Stomach smooth muscle (tissue), 2 donors: ENCODE data around the gene FAM13A.

Experiments
- H3K27ac ChIP-seq: one replicate; pipeline ENCODE4 v1.7.0; 2013; ENCODE audit warnings: mild to moderate bottlenecking, low read length, inconsistent platforms
- H3K27me3 ChIP-seq, 2 donors: one replicate each; pipeline ENCODE4 v1.7.0; 2013; ENCODE audit warnings: low read length in 2 of 2; ENCODE audit not compliant: insufficient read depth in 2 of 2, control insufficient read depth in 1 of 2
- H3K36me3 ChIP-seq, 2 donors: one replicate each; pipeline ENCODE4 v1.7.0; 2013; ENCODE audit warnings: low read length in 2 of 2; ENCODE audit not compliant: control insufficient read depth in 2 of 2, insufficient read depth in 2 of 2
- H3K4me1 ChIP-seq: one replicate; pipeline ENCODE4 v1.7.0; 2013; ENCODE audit warnings: low read length; ENCODE audit not compliant: control insufficient read depth, insufficient read depth
- H3K4me3 ChIP-seq, 2 donors: one replicate each; pipeline ENCODE4 v1.7.0; 2013; ENCODE audit warnings: low read length in 2 of 2
- H3K9ac ChIP-seq, 2 donors: one replicate each; pipeline ENCODE4 v1.7.0; 2013; ENCODE audit warnings: low read length in 2 of 2, mild to moderate bottlenecking in 1 of 2
- H3K9me3 ChIP-seq, 2 donors: one replicate each; pipeline ENCODE4 v1.7.0; 2013; ENCODE audit warnings: low read length in 2 of 2; ENCODE audit not compliant: control insufficient read depth in 2 of 2
- donor health status: healthy.
- donor health status: Pancreatic carcinoma.

Gene FAM13A

DNA sequence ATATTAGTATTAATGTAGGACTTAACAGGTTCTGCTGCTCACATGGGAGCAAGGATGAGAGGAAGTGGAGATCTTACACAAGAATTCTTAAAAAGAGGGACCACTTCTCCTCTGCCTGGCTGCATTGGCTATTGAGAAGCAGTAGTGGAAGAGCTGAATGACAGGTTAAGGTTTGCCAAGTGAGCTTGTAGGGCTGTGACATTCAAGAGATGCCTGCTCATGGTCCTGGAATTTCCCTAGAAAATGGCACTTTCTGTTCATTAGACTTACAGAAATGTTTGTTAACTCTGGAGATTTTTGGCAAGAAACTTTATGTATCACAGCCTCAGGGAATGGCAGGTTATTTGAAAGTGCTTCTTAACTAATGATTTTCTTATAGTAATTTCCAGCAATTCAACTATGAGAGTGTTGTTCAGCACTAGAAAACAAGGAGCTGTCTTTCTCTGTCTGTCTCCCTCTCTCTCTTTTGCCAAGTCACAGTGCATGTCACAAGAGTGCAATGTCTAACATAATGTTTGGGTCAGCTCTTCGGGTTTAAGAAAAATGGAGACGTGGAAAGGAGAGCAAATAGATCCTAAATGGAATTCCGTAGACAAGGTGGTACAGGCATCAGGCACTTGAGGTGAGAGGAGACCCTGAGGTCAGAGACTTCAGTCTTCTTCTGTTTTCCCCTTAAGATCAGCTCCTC lies 351.0 kb downstream of the FAM13A start:
- peaks cover 8 to 19% of the 10 kb centered on the region in 2 donors for H3K36me3 ChIP-seq
- H3K9me3 ChIP-seq = no peaks in the 10 kb centered on the region
- peak overlapping the region; percentile 12 for H3K27ac ChIP-seq
- no peak overlapping the region for H3K4me3 ChIP-seq
- H3K4me1 ChIP-seq = peaks cover 11% of the 10 kb centered on the region
- H3K27me3 ChIP-seq = no peaks in the 10 kb centered on the region
- H3K9ac ChIP-seq = no peak overlapping the region

DNA sequence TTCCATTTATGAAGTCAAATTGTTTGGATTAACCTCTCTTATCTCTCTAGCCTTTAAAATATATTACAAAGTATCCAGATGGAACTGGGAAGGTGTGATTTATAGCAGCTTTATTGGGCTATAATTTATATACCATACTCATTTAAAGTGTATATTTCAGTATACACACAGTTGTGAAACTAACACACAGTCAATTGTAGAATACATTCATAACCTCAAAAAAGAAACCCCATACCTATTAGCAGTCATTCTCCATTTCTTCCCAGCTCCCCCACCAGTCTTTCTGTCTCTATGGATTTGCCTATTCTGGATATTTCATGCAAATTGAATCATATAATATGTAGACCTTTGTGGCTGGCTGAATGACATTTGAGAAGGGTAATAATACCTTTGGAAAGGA lies 351.8 kb downstream of the FAM13A start:
- Histone ChIP-seq H3K4me1 (peaks cover 11% of the 10 kb centered on the region), H3K4me3 (no peak overlapping the region), H3K27ac (no peak overlapping the region), H3K9ac (no peak overlapping the region), H3K27me3 (no peaks in the 10 kb centered on the region), H3K36me3 (peaks cover 8 to 12% of the 10 kb centered on the region in 2 donors), H3K9me3 (no peaks in the 10 kb centered on the region)

DNA sequence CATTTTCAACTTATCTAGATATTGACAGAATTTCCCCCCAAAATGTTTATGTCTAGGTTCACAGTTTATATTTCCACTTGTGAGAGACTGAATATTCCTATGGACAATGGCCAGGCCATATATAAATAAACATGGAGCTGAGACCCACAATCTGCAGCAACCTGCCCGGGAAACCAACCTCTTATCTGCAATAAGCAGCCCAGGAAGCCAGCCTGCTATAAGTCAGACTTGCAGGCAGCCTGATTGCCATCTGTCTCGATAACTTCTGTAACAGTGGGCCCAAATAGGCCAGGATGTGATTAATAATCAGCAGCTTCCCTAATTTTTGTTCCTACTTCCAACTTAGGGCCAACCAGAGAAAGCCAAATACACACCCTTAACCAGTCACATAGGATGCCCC lies 354.2 kb downstream of the FAM13A start:
- H3K27me3 ChIP-seq = no peaks in the 10 kb centered on the region
- no peaks in the 10 kb centered on the region for H3K9me3 ChIP-seq
- no peak overlapping the region for H3K9ac ChIP-seq
- H3K36me3 ChIP-seq = peaks cover 8 to 11% of the 10 kb centered on the region in 2 donors
- no peak overlapping the region for H3K27ac ChIP-seq
- peaks cover 11% of the 10 kb centered on the region for H3K4me1 ChIP-seq
- no peak overlapping the region for H3K4me3 ChIP-seq

DNA sequence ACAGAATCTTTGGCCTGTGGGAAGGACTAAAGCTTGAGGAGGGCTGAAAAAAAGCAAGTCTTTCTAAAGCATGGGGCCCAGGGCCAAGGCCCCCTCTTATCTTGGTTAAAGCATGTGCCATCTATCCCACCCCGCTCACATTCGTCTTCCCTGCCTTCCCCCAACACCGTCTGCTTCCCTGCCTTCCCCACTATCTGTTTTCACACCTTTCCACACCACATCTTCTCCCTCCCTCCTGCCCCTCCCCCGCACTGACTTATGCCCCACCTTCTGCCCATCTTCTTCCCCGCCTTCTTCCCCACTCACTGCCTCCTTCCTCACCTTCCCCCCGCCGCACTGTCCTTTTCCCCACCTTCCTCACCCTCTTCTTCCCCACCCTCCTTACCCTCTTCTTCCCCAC lies 358.5 kb downstream of the FAM13A start:
- H3K27ac ChIP-seq = no peak overlapping the region
- H3K9me3 ChIP-seq = no peaks in the 10 kb centered on the region
- H3K4me1 ChIP-seq = no peaks in the 10 kb centered on the region
- H3K9ac ChIP-seq = no peak overlapping the region
- peaks cover under 1 to 3% of the 10 kb centered on the region in 2 donors for H3K36me3 ChIP-seq
- no peak overlapping the region for H3K4me3 ChIP-seq
- H3K27me3 ChIP-seq = no peaks in the 10 kb centered on the region

DNA sequence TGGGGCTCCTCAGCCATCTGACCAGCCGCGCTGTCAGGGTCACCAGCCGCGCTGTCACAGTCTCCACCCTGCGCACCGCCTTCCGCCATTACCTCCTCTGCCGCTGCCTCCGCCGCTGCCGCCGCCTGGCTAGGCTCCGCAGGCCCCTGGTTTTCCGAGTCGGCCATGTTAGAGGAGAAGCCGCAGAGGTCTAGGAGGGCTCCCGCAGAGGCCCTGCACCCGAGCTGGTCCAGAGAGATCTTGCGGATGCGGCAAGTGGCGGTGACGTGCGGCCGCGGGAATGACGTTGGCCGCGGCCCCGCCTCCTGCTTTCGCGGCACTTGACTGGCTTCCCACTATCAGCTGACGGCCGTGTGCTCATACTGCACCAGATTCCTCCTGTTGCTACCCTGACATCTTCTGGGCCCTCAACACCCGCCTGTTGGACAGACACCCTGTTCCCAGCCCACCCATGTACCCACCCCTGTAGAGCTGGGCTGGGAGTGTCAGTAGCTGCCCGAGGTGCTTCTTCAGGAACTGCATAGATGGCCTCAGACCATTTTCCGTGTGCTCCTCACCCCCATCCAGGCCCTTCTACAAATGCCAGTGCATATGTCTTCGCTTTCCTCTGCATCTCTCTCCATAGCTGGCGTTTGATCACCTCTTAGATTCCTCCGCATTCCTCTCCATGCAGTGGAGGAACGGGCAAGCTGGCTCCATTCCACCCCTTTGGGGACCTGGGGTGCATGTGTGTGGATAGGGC lies 359.2 kb downstream of the FAM13A start, which contains the start of gene NAP1L5:
Gene NAP1L5 (minus strand): TSS at position 242 of the 742 bp plus-strand sequence. CDS start 75 bp downstream, at position 167.
- no peaks in the 10 kb centered on the region for H3K36me3 ChIP-seq
- H3K9ac ChIP-seq = peak within 1 kb of the TSS; percentile 75 to 79
- no peaks in the 10 kb centered on the region for H3K9me3 ChIP-seq
- H3K4me1 ChIP-seq = no peaks in the 10 kb centered on the region
- H3K4me3 ChIP-seq = peak within 1 kb of the TSS; percentile 78 to 85
- peak within 1 kb of the TSS; percentile 62 for H3K27ac ChIP-seq
- no peaks in the 10 kb centered on the region for H3K27me3 ChIP-seq

DNA sequence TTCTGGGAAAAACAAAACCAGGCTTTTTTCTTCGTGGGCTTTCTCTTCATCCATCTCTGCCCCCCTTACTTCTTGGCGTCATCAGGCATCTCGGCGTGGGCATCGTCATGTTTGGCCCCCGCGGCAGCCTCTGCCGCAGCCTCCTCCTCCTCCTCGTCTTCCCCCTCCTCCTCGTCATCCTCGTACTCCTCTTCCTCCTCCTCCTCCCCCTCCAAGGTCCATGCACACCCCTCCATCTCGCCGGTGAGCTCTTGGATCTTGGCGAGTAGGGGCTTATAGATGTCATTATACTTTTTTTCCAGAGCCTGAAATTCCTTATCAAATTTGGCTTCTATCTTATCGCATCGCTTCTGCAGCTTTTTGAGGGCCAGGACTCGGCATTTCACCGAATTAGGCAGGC lies 359.8 kb downstream of the FAM13A start:
- no peaks in the 10 kb centered on the region for H3K9me3 ChIP-seq
- peak overlapping the region; percentile 75 to 79 for H3K9ac ChIP-seq
- peak overlapping the region; percentile 62 for H3K27ac ChIP-seq
- no peaks in the 10 kb centered on the region for H3K4me1 ChIP-seq
- no peaks in the 10 kb centered on the region for H3K27me3 ChIP-seq
- H3K4me3 ChIP-seq = peak overlapping the region; percentile 78 to 85
- H3K36me3 ChIP-seq = no peaks in the 10 kb centered on the region

DNA sequence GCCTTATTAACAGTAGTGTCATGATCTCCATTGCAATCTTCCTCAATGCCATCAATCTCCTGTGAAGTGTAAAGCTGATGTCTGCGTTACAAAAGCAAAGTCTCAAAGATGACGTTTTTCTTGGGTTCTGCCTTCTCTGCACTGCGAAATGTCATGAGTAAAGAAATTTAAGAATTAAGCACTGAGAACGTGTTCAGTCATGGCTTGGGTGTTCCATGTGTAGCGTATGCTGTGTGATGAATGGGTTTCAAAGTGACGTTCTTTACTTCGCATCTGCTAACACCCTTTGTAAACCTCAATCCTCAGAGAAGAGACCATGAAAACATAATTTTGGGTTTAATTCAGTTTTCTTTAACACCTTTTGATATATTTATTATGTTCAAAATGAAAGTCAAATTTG lies 360.4 kb downstream of the FAM13A start:
- no peaks in the 10 kb centered on the region for H3K9me3 ChIP-seq
- peak overlapping the region; percentile 78 to 85 for H3K4me3 ChIP-seq
- H3K27me3 ChIP-seq = no peaks in the 10 kb centered on the region
- no peaks in the 10 kb centered on the region for H3K36me3 ChIP-seq
- H3K27ac ChIP-seq = no peak overlapping the region
- H3K9ac ChIP-seq = peak overlapping the region in 1 of 2 donors; percentile 79
- no peaks in the 10 kb centered on the region for H3K4me1 ChIP-seq

DNA sequence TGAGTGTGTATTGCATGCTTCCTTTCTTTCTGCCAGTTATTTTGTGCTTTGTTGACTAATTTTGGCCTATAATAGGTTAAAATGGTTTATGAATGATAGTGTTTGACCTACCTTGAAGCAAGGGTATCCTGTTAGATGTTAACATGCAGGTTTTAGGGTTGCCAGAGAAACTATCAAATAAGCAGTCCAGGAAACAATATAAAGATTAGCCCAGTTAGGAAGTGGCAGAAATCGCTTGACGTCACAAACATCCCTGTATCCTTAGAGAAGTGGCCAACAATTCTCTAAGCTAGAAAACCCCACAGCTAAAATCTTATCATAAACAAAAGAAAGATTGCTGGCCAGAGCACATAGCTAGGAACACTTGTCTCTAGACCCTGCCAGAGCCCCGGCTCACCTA lies 363.2 kb downstream of the FAM13A start:
- no peak overlapping the region for H3K4me3 ChIP-seq
- no peak overlapping the region for H3K9ac ChIP-seq
- H3K36me3 ChIP-seq = no peaks in the 10 kb centered on the region
- no peaks in the 10 kb centered on the region for H3K9me3 ChIP-seq
- H3K4me1 ChIP-seq = no peaks in the 10 kb centered on the region
- no peaks in the 10 kb centered on the region for H3K27me3 ChIP-seq
- no peak overlapping the region for H3K27ac ChIP-seq

DNA sequence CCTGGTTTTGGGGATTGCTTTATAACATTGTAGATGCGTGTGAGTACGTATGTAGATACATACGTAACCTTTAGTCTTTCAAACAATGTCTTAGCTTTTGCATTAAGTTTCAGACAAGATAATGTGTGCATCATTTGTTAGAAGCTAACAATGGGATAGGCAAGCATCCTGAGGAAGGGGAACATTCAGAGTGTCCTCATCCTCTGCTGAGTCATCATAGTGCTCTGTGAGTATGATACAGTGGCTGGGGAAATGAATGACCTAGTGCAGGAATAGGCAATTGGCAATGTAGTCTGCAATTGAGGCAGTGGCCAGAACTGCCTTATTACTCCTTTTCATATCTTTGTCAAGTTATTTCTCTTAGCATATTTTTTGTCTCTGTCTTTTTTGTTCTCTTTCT lies 366.6 kb downstream of the FAM13A start:
- Histone ChIP-seq H3K36me3 (peaks cover 5 to 8% of the 10 kb centered on the region in 2 donors), H3K4me1 (no peaks in the 10 kb centered on the region), H3K4me3 (no peak overlapping the region), H3K9ac (no peak overlapping the region), H3K27me3 (no peaks in the 10 kb centered on the region), H3K27ac (no peak overlapping the region), H3K9me3 (no peaks in the 10 kb centered on the region)

DNA sequence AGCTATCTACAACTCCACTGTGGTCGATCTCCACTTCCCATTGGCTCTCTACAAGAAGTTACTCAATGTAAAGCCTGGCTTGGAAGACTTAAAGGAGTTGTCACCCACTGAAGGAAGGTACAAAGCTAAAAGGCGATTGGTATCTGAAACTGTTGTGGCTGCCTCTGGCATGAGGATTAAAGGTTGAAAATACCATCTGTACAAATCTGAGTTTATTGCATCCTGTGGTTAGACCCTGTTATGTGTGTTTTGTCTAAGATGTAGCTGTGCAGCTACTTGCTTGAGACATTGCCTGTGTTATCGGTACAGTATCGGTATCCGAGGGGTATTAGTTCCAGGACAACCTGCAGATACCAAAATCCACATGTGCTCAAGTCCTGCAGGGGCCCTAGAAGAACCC lies 375.8 kb downstream of the FAM13A start:
- H3K27ac ChIP-seq = no peak overlapping the region
- no peaks in the 10 kb centered on the region for H3K4me1 ChIP-seq
- H3K4me3 ChIP-seq = no peak overlapping the region
- no peaks in the 10 kb centered on the region for H3K9me3 ChIP-seq
- H3K27me3 ChIP-seq = no peaks in the 10 kb centered on the region
- no peak overlapping the region for H3K9ac ChIP-seq
- peaks cover 12 to 22% of the 10 kb centered on the region in 2 donors for H3K36me3 ChIP-seq
